Bronchial smooth muscle cell (primary cell): ENCODE results near the gene OSCP1. TPM values are rescaled to one million over a fixed set of nuclear protein-coding genes. Genes with fewer than 3 reads are reported as not detected.

Source experiments
- total RNA-seq: library from RNA; depleted of rRNA; stranded (reverse); fragments of >200 nt; gene quantifications from 2 replicates; pipeline ENCODE4 v1.2.1, GENCODE V29; 2014

Gene OSCP1
- 12.0 and 15.3 TPM in 2 replicates for total RNA-seq

GRCh38 chr1:36450270-36450918, at the start of gene OSCP1:
Gene OSCP1 (minus strand): TSS chr1:36450451. CDS start chr1:36450369, 82 bp downstream.

GRCh38 chr1:36482724-36483388, 32.6 kb upstream of the OSCP1 start, which contains the start of gene CSF3R:
Gene CSF3R (minus strand): TSS chr1:36482913. CDS start chr1:36479496, 3,417 bp downstream.

GRCh38 chr1:36463803-36464604, 13.8 kb upstream of the OSCP1 start, which contains the start of gene MRPS15:
Gene MRPS15 (minus strand): TSS chr1:36464384. CDS start chr1:36464275, 109 bp downstream.

DNA sequence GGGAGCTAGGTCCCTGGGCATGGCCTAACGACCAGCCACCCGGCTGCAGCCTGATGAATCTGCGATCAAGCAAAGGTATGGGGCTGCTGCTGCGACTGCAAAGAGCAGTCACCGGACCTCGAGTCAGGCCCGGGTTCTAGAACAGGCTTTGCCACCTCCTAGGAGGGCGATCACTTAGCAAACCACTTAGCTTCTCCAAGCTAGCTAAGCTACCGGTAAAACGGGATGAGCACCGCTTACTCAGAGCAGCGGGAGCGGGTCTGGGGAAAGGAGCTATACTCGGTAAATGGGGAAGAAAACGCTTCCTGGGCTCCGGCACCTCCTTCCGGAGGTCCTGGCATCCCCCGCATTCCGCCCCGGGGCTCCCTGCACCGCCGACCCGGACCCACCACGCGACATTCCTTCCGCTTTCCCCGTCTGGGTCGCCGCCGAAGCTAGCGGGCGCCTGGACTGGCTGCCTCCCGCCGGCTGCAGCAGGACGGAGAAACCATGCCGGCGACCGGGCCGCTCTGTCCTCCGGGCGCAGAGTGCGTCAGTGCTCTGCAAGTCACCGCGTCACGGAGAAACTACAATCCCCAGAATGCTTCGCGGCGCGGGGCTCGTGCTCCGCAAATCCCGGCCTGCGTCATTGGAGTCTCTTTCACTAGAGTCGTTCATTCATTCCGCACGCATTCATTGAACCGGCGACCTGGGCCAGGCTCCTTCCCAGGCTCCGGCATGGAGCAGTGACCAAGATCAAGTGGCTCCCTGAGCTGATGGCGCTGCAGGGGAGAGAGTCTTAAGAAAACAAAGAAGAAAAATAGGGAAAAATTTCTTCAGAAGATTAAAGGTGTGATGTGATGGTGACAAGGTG, 52.6 kb downstream of the OSCP1 start, which contains the start of gene LSM10:
TSS of gene LSM10 (minus strand) at position 531 of the 853 bp plus-strand sequence. CDS start 3,779 bp downstream, outside the sequence.

DNA sequence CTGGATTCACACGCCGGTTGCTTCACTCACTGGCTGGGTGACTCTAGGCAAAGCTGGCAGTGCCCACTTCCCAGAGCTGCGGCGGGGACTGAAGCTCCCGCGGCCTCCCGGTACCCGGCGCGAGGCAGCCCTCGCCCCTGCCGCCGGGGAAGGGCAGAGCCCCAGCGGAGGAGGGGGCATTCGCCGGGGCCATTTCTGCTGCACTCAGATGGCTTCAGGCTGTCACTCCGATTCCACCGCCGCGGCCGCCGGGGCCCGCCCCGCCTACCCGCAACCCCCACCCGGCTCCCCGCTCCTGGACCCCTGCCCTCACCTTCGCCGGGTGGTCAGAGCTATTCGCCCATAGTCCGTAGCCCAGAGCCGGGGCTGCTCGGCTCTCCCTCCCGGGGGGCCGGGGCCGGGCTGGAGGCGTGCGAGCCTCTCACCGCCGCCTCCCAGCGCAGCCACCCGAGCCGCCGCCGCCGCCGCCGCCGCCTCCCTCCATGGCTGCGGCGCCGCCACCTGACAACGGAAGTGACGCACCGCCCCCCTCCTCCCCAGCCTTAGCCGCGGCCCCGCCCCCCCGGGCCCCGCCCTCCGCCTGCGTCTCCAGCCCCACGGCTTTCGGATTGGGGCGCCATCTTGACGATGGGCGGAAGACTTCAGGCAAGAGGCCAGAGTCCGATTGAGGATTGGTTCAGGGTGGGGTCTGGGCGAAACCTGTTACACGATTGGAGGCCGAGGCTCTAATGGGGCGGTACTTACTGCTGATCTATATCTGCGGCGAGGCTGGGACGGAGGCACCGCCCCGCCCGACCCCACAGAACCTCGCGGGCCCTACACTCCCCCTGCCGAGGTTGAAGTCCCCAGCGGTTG, 64.6 kb downstream of the OSCP1 start, which contains the start of gene STK40:
TSS of gene STK40 (minus strand) at position 515 of the 855 bp plus-strand sequence. CDS start 24,592 bp downstream, outside the sequence.

Other genes starting within 250 kb of the OSCP1 start
- 43.3 and 72.5 TPM in 2 replicates for gene THRAP3, start 226.0 kb downstream of the OSCP1 start, total RNA-seq
- gene SH3D21, start 144.1 kb downstream of the OSCP1 start, total RNA-seq = 1.5 and 2.5 TPM in 2 replicates
- 113 and 186 TPM in 2 replicates for gene EVA1B, start 126.8 kb downstream of the OSCP1 start, total RNA-seq
- gene STK40, start 64.5 kb downstream of the OSCP1 start, total RNA-seq = 9.6 and 11.5 TPM in 2 replicates
- 10.6 and 14.3 TPM in 2 replicates for gene LSM10, start 52.5 kb downstream of the OSCP1 start, total RNA-seq
- gene MRPS15, start 13.9 kb upstream of the OSCP1 start, total RNA-seq = 31.9 and 59.6 TPM in 2 replicates
- under 0.01 TPM in 2 replicates for gene CSF3R, start 32.5 kb upstream of the OSCP1 start, total RNA-seq